GM18951 (cell line): ENCODE measurements around the gene SEMA3B.
"Not testable (repeated sequence)": the region's sequence is repeated elsewhere in the genome, so short reads cannot be mapped to it uniquely, and the experiment has no call there.

Experiments
- POLR2A ChIP-seq: IDR thresholded peaks from 4 replicates; pipeline ENCODE4 v1.6.1; 2011; ENCODE audit warnings: mild to moderate bottlenecking; ENCODE audit not compliant: insufficient read length, insufficient read depth; ENCODE audit errors: extremely low read depth
- in situ Hi-C: fragments of 300-500 bp; cut with MboI; formaldehyde crosslinking; loops from one replicate; pipeline ENCODE4 v1.12.0; 2022; ENCODE audit warnings: low sequenced_read_pairs, mixed read lengths, inconsistent platforms; ENCODE audit not compliant: unreplicated experiment

Gene SEMA3B

DNA sequence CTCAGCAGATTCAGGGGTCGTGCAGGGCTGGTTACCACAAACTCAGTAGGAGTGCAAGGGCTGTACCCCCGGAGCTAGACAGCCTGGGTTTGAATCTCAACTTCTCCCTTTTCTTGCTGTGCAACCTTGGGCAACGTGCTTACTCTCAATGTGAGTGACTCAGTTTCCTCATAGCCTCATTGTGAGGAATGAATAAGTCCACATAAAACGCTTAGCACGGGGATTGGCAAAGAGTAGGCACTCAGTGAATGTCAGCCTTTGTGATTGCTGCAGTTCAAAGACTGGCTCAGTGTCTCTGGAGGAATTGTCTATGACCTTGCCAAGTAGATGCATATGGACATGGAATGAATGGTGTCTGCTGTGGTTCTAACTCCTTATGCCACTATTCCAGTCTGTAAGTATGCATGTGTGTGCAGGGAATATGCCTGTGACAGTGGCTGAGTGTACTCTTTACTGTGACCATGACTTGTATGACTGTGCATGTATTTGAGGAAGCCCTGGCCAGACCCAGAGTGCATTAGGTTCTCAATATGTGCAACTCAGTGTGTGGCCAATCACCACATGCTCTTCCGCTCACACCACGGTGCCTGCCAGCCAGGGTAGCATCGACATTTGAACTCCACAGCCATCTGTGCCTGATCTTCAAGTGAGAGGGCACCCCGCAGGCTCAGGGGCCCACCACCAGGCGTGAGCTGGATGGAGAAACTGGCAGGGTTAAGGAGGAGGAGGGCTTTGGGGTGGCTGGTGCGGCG lies 31.2 kb downstream of the SEMA3B start:
- no peak for TF ChIP-seq POLR2A
- in situ Hi-C loops, result no loop called here

DNA sequence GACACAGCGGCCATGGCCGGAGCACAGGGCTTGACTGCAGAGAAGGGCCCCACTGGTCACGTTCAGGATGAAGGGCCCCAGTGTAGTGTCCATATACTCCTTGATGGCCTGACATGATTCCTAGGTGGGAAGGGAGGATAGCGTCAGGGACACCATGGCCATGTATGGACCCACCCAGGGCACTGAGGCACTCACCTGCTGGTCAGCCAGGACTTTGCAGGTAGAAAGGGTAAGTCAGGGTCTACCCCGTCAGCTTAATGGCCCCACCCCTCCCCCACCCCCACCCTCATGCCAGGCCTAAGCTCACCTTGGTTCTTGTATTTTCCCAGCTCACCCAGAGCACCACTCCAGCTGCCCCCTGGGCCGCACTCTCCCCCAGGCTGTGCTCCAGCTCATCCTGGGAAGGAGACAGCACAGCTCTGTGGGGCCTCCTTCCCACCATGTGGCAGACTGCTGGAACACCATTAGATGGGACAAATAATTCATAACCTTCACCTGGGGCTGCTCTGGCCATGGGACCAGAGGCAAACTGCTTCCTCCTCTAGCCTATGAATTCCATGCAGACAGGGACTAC lies 31.8 kb downstream of the SEMA3B start:
- no peak for TF ChIP-seq POLR2A
- in situ Hi-C loops, result no loop called here

DNA sequence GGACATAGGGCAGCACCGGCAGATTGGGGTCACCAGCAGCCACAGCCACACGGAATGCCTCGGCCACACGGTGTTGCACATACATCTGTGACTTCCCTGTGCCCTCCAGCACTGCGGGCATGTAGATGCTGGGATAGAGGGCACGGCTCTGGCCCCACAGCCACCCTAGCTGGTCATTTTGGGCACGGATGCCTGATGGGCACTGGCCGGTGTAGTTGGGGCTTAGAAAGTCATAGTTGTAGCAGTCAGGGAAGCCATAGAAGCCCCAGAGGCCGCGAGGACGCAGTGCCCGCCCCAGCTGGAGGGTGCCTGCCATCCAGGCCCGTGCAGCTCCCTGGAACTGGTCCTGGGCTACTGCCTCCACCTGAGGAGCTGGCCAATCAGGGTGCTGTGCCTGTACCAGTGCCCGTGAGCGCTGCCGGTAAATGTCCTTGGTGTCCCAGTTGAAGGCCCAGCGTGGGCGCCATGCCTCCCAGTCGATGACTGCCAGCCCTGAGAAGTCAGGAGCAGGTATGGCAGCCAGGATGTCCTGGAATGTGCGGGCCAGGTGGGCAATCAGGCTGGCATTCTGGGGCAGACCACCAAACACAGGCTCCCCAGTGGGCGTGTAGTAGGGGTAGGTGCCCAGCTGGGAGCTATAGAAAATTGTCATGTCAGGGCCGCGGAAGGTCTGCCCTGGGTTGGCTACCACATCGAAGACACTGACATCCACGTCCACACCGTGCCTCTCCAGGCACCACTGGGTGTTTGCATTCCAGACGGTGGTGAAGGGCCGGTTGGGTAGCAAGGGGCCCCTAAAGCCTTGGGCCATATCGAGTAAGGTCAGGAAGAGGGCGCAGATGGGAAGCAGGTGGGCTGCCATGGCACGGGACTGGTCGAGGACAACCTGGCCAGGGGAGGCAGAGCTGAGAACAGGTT lies 33.4 kb downstream of the SEMA3B start:
- TF ChIP-seq POLR2A, result no peak
- in situ Hi-C loops, result no loop called here

DNA sequence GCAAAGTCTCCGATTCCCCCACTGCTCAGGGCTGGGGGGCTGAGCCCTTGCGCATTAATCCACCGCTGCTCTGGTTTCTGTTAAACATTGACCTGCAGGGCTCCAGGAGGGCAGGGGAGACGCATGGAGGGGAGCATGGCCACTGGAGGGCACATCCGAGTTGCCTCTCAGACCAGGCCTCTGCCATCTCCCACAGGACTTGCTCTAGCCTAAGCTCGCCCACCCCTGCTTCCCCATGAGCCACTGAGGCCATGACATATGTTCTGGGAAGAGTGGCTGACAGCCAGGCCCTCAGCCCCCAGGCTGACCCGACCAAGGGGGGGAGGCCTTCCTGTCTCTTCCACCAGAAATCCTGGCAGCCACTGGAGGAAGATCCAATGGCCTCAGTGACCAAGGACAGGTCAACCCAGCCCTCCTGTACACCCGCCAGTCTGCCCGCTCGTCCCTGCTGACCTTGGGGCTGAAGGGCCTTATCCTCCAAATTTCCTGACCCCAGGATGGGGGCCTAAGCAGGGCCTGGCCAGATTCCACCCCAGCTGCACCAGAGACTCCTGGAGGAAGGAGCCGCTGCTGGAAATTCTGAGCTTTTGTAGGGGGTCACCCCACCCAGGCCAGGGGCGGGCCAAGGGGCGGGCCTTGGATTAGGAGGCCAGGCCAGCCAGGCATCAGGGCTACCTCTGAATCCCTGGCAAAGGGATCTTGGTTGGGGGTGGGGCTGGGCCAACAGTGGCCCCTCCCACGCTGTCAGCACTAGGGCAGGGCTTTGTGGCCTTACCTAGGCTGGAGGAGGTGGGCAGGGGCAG lies 34.3 kb downstream of the SEMA3B start, which contains the start of gene HYAL1:
Gene HYAL1 (minus strand): TSS at position 562 of the 803 bp plus-strand sequence. CDS start 618 bp downstream, outside the sequence.
- in situ Hi-C loops, result no loop called here
- no peak for TF ChIP-seq POLR2A

DNA sequence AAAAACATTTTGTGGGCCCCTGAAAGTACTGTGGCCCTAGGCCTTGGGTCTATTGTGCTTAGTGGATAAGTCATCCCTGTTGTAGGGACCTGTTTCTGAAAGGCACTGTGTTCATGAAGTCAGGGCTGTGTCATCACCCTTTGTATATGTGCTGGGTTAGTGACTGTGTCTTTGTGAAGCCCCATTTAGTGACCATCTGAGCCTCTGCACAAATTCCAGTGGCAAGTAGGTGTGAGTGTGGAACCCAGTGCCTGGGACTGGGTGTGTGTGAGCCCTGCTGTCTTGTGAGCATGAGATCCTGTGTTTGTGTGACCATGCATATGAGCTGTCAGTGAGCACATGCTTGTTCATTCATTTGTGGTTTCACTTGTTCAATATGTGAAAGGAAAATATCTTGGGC lies 35.7 kb downstream of the SEMA3B start:
- no peak for TF ChIP-seq POLR2A
- in situ Hi-C loops, result no loop called here

DNA sequence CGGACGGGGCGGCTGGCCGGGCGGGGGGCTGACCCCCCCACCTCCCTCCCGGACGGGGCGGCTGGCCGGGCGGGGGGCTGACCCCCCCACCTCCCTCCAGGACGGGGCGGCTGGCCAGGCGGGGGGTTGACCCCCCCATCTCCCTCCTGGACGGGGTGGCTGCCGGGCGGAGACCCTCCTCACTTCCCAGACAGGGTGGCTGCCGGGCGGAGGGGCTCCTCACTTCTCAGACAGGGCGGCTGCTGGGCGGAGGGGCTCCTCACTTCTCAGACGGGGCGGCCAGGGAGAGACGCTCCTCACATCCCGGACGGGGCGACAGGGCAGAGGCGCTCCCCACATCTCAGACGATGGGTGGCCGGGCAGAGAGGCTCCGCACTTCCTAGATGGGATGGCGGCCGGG lies 43.1 kb downstream of the SEMA3B start:
- in situ Hi-C loops, result not testable (repeated sequence)

DNA sequence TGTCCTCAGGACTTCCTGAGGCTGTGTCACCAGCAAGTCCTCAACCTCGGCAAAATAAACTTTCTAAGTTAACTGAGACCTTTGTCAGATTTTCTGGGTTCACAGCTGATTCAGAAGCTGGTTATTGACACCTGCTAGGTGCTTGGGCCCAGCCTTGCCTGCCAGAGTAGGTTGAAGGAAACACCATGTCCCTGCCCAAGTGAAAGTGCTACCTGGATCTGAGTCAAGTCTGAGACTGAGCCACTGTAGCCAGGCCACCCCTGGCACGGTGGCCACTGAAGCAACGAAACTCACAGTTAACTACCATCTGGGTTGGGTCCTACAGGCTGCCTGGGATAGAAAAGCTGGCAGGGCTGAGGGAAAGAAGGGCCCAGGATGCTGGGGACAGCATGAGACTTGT lies 45.4 kb downstream of the SEMA3B start:
- in situ Hi-C loops, result no loop called here

DNA sequence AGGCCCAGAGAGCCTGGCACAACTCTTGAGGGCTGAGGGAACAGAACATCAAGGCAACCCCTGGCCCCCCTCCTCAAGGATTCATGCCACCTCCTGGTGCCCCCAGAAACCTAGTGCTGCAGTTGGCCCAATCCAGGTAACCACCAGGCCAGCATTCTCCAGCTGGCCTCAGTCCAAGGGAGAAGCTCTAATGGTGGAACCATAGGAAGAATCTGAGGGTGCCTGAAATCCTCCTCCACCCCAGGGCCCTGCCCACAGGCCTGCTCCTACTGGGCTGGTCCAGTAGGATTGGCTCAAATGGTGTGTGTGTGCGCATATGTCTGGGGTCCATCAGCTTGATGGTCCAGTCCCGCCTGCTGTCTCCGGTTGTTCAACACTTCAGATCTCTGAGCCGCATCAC lies 45.9 kb downstream of the SEMA3B start:
- TF ChIP-seq POLR2A, result no peak
- in situ Hi-C loops, result no loop called here

More for the DNA sequence above, 45.4 kb downstream of the SEMA3B start:
- no peak for TF ChIP-seq POLR2A

DNA sequence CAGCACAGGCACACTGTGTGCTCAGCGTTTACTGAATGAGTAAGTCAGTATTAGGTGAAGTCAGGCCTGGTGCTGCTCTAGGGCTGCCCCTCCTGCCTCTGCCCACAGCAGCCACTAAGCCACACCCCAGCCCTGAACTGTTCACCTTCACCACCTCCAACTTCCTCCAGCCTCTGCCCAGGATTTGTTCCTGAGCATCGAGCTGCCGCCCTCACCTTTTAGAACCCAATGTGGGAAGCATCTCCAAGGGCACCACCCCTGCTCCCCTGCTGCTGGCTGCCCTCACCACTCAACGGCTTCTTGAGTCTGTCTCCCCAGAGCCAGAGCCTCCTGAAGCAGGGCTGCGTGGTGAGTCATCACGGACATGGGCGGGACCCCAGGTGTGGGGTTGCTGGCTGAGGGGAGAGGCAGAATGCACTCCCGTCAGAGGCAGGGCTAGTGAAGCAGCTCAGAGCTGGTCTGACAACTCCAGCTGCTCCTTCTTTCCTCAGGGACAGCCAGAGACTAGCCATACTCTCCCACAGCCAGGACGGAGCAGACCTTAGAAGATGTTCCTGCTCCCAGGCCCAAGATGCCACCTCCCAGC lies 47.8 kb downstream of the SEMA3B start:
- in situ Hi-C loops, result no loop called here
- no peak for TF ChIP-seq POLR2A

DNA sequence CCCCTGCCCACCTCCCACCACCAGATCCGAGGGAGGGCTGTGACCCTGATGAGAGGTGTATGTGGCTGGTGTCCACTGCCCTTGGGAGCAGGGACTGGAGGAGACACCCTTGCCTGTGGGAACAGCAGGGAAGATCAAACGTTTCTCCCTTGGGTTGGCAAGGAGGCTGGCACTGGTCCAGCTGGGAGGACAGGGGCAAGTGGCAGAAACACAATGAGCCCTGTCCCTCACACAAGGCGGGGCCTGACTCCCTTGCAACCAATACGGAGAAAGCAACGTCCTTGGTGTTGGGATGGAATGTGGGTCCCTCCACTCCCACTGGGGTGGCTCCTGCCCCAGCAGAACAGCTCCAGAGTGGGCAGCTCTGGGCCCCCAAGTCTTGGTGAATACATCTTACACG lies 48.4 kb downstream of the SEMA3B start:
- no peak for TF ChIP-seq POLR2A
- in situ Hi-C loops, result no loop called here

DNA sequence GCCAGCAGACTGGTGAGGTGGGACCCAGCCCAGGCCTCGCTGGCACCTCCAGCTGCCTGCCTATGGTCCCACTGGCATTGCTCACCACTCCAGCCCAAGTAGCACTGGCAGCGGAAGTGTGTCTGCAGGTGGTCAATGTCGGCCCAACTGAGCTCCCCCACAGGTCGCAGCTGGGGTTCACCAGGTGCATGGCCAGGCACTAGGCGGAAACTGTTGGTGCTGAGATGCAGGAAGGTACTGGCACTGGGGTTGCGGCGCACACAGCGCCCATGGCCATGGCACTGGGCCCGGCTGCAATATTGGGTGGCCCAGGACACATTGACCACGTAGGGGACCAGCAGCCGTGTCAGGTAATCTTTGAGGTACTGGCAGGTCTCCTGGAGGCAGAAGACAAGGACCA lies 49.2 kb downstream of the SEMA3B start:
- in situ Hi-C loops, result no loop called here
- TF ChIP-seq POLR2A, result no peak

DNA sequence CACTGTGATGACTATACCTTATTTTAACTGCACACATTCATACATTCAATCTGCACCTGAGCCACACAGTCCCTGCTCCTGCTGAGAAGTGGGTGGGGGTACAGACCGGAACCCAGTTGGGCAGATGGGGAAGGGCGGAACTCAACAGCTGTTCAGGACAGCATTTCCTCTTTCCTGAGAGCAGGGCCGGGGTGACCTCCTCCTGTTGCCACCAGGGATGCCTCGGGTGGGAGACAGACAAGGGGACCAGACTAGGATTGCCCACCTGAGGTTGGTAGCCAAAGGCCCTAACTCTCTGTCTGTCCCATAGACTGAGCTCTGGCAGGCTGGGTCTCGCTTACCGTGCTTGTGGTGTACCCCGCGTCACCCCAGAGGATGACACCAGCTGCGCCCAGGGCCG lies 49.7 kb downstream of the SEMA3B start:
- in situ Hi-C loops, result no loop called here
- TF ChIP-seq POLR2A, result no peak
